ENCODE measurements around the gene HNRNPA2B1. TPM values are rescaled to one million over a fixed set of nuclear protein-coding genes. Genes with fewer than 3 reads are reported as not detected.

Gene HNRNPA2B1
- total and polyA plus RNA-seq, 2 donors from 2014 or later, result 397 to 433 TPM

GRCh38 chr7:26182706-26183105 is 17.8 kb downstream of the HNRNPA2B1 start:
- Histone ChIP-seq H3K36me3 (ENCODE audit: control insufficient read depth in 2 of 3, insufficient read depth in 3 of 3, low read length in 3 of 3) (peaks cover 0 to 9% (median 4%) of the 10 kb centered on the region in 3 donors), H3K4me1 (ENCODE audit: control insufficient read depth in 2 of 3, insufficient read depth in 2 of 3, low read depth in 1 of 3, low read length in 3 of 3) (no peaks in the 10 kb centered on the region), H3K9ac (ENCODE audit: low read length in 3 of 3) (no peak overlapping the region), H3K4me3 (ENCODE audit: low read length in 3 of 3) (no peak overlapping the region), H3K9me3 (ENCODE audit: control insufficient read depth in 2 of 3, insufficient read depth in 1 of 3, low read length in 3 of 3) (no peaks in the 10 kb centered on the region), H3K27ac (ENCODE audit: low read depth in 2 of 2, low read length in 2 of 2) (no peak overlapping the region), H3K27me3 (ENCODE audit: control insufficient read depth, insufficient read depth, low read length) (no peaks in the 10 kb centered on the region)
- TF ChIP-seq CTCF (IDR thresholded peaks at IDR 0.05; ENCODE audit: borderline replicate concordance, extremely low read depth, insufficient read depth), result no peak
- intact Hi-C loops (cut with DNase I), result no loop called here
- FAIRE-seq (no peak), DNase-seq (no peak)

GRCh38 chr7:26182283-26182682 is 18.3 kb downstream of the HNRNPA2B1 start:
- intact Hi-C loops (cut with DNase I), result no loop called here
- FAIRE-seq, result no peak
- H3K9ac ChIP-seq (ENCODE audit: low read length in 3 of 3), result no peak overlapping the region
- peaks cover 0 to 8% (median 4%) of the 10 kb centered on the region in 3 donors for H3K36me3 ChIP-seq (ENCODE audit: control insufficient read depth in 2 of 3, insufficient read depth in 3 of 3, low read length in 3 of 3)
- no peaks in the 10 kb centered on the region for H3K4me1 ChIP-seq (ENCODE audit: control insufficient read depth in 2 of 3, insufficient read depth in 2 of 3, low read depth in 1 of 3, low read length in 3 of 3)
- no peak for DNase-seq
- no peaks in the 10 kb centered on the region for H3K9me3 ChIP-seq (ENCODE audit: control insufficient read depth in 2 of 3, insufficient read depth in 1 of 3, low read length in 3 of 3)
- TF ChIP-seq CTCF (IDR thresholded peaks at IDR 0.05; ENCODE audit: borderline replicate concordance, extremely low read depth, insufficient read depth), result no peak
- no peak overlapping the region for H3K4me3 ChIP-seq (ENCODE audit: low read length in 3 of 3)
- no peaks in the 10 kb centered on the region for H3K27me3 ChIP-seq (ENCODE audit: control insufficient read depth, insufficient read depth, low read length)
- no peak overlapping the region for H3K27ac ChIP-seq (ENCODE audit: low read depth in 2 of 2, low read length in 2 of 2)

GRCh38 chr7:26181474-26182227 is 18.9 kb downstream of the HNRNPA2B1 start:
- FAIRE-seq (no peak), DNase-seq (no peak)
- Histone ChIP-seq H3K4me1 (ENCODE audit: control insufficient read depth in 2 of 3, insufficient read depth in 2 of 3, low read depth in 1 of 3, low read length in 3 of 3) (no peaks in the 10 kb centered on the region), H3K27me3 (ENCODE audit: control insufficient read depth, insufficient read depth, low read length) (no peaks in the 10 kb centered on the region), H3K36me3 (ENCODE audit: control insufficient read depth in 2 of 3, insufficient read depth in 3 of 3, low read length in 3 of 3) (peaks cover 0 to 8% (median 4%) of the 10 kb centered on the region in 3 donors), H3K9me3 (ENCODE audit: control insufficient read depth in 2 of 3, insufficient read depth in 1 of 3, low read length in 3 of 3) (no peaks in the 10 kb centered on the region), H3K4me3 (ENCODE audit: low read length in 3 of 3) (no peak overlapping the region), H3K27ac (ENCODE audit: low read depth in 2 of 2, low read length in 2 of 2) (no peak overlapping the region), H3K9ac (ENCODE audit: low read length in 3 of 3) (no peak overlapping the region)
- intact Hi-C loops (cut with DNase I), result no loop called here
- no peak for TF ChIP-seq CTCF (IDR thresholded peaks at IDR 0.05; ENCODE audit: borderline replicate concordance, extremely low read depth, insufficient read depth)

Measured in kidney (tissue), 14 donors.